Sigmoid colon (tissue), 4 donors: ENCODE data around the gene LSM14A.

ENCODE experiments used
- CTCF ChIP-seq, 4 experiments: fragments of 450-650 bp in 3 of 4; fragments of 200-600 bp in 1 of 4; IDR thresholded peaks; one replicate each; pipeline ENCODE4 v1.5.1; 2016 to 2019; ENCODE audit warnings: antibody characterized with exemption in 4 of 4, mild to moderate bottlenecking in 3 of 4, moderate library complexity in 2 of 4
- EP300 ChIP-seq, 4 donors: sonication (generic); formaldehyde crosslinking; IDR thresholded peaks; one replicate each; pipeline ENCODE4 v1.6.1; 2017; ENCODE audit warnings: antibody characterized with exemption in 4 of 4
- POLR2A ChIP-seq, 2 donors: fragments of 450-650 bp; IDR thresholded peaks; one replicate each; pipeline ENCODE4 v1.6.1; 2016; ENCODE audit warnings: antibody characterized with exemption in 2 of 2, mild to moderate bottlenecking in 2 of 2, moderate library complexity in 2 of 2

GRCh38 chr19:34241513-34242337 is 69.4 kb downstream of the LSM14A start:
- TF ChIP-seq EP300 (IDR thresholded peaks at IDR 0.05) (no peak), POLR2A (IDR thresholded peaks at IDR 0.05) (no peak), CTCF (IDR thresholded peaks at IDR 0.05) (no peak)
